GM18517 (cell line): ENCODE data around the gene SH3GL1.

Experiments
- ATAC-seq: cut with Tn5 transposase; IDR thresholded peaks from one replicate; pipeline ENCODE4 v1.9.1; 2021; ENCODE audit warnings: mild to moderate bottlenecking, moderate library complexity; ENCODE audit not compliant: unreplicated experiment

The SH3GL1 gene

DNA sequence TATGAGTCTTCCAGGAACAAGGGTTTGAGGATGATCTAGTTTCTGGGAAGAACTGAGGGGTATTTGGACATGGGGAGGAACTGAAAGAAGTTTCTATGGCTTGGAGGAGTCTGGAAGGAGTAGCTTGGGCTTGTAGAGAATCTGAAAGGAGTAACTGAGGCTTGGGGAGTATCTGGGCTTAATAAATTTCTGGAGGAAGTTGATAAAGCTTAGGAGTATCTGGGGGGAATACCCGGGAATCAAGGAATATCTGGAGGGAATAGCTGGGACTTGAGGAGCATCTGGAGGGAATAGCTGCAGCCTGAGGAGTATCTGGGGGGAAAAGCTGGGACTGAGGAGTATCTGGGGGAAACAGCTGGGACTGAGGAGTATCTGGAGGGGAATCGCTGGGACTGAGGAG is 79.9 kb downstream of the SH3GL1 start:
- ATAC-seq, result no peak

DNA sequence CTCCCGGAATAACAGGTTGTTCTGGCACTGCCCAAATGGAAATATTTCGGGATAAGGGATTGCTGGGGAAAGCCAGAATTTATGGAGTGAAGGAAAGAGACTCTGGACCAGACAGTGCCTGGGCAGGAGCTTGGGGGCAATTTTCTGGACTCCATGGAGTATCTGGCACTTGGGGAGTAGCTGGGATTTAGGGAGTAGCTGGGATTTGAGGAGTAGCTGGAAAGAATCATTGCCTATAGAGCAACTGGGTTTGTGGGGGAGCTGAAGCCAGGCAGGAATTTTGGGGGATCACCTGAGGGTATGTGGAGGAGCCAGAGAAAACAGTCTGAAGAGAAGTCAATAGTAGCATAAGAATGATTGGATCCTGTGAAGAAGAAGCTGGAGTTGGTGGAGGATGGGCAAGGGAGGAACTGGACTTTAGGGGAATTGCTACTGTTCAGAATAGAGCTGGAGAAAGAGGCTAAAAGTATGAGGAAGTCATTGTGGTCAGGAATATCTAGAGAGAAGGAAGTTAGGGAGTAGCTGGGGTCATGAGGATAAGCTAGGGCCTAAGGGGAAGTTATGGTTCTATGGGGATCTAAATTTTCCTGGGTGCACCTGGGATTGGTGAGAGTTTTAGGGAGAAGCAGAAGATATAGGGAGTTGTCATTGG is 81.2 kb downstream of the SH3GL1 start:
- no peak for ATAC-seq

DNA sequence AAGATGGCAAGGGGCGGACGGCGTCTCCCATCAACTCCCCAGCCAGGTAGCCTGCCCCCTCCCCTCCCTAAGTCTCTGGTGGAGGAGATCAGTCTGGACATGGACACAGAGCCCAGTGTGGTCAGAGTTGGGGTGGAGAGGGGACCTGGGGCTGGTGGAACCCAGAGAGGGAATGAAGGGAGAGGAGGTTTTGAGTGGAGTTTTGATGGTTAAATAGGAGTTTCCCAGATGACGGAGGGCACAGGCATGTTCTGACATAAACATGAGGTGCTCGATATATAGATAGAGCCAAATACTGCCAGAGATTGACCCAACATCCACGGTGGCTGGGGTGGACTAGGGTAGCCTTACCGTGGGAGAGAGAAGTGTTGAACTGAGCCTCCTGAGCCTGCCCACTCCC is 81.9 kb downstream of the SH3GL1 start:
- no peak for ATAC-seq

DNA sequence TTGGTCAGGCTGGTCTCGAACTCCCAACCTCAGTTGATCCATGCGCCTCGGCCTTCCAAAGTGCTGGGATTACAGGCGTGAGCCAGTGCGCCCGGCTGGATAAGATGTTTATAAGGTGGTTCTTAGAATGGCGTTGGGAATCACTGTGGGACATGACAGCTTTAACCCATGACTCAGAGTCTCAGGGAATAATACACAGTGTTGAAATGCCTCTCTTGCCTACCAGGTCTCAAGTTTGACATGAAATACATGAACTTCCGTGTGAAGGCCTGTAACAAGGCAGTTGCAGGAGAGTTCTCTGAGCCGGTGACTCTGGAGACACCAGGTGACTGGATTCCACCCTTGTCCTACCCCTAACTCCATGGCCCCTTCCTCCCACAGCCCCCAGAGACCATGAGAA is 83.4 kb downstream of the SH3GL1 start:
- no peak for ATAC-seq

DNA sequence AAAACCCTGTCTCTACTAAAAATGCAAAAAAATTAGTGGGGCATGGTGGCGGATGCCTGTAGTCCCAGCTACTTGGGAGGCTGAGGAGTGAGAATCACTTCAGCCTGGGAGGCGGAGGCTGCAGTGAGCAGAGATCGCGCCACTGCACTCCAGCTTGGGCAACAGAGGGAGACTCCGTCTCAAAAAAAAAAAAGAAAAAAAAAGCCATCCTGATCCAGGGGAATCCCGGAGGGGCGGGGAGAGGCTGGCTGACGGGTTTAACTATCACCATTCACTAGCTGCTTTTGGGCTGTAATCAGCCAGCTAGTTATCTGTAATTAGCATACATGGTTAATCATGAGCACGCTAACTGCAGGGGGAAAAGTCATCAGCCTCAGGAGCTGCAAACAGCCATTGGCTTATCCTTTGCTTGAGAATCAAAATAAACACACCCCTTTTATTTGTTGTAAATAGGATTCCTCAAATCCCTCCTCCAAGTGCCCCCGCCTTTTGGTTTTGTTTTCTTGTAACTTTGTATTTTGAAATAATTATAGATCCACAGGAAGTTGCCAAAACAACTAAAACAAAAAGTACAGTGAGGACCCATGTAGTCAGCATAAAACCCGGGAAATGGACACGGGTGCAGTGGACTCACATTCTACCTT is 86.4 kb downstream of the SH3GL1 start:
- ATAC-seq, result no peak
